Lower leg skin (tissue), 4 donors: ENCODE data around the gene ZFYVE21. TPM values are rescaled to one million over a fixed set of nuclear protein-coding genes. Genes with fewer than 3 reads are reported as not detected.

Source experiments
- DNase-seq, 2 donors: peaks; one replicate each; pipeline ENCODE4 v3.0.0-alpha.2; 2019; ENCODE audit warnings: low spot score in 2 of 2
- H3K4me3 ChIP-seq: fragments of 200-600 bp; sonication (generic); 2 replicates; pipeline ENCODE4 v1.5.1; 2017; ENCODE audit warnings: mild to moderate bottlenecking, low read depth; ENCODE audit not compliant: poor library complexity, severe bottlenecking
- CTCF ChIP-seq, 3 donors: fragments of 450-650 bp; IDR thresholded peaks; one replicate each; pipeline ENCODE4 v1.5.1; 2016; ENCODE audit warnings: antibody characterized with exemption in 3 of 3, mild to moderate bottlenecking in 3 of 3, moderate library complexity in 2 of 3
- POLR2A ChIP-seq, 2 donors: fragments of 450-650 bp; IDR thresholded peaks; one replicate each; pipeline ENCODE4 v1.6.1; 2016 to 2017; ENCODE audit warnings: antibody characterized with exemption in 2 of 2, mild to moderate bottlenecking in 1 of 2, moderate library complexity in 1 of 2
- WGBS, 2 donors: methylation state at CpG; one replicate each; pipeline ENCODE4 v1.1.5; 2018; 5-methylcytosine and 5-hydroxymethylcytosine counted together
- intact Hi-C: fragments of 100-400 bp; cut with DNase I; formaldehyde crosslinking; loops from one replicate; pipeline ENCODE4 v1.15.0; 2023; ENCODE audit warnings: low total_unique reads
- total RNA-seq, 4 donors: library from RNA; depleted of rRNA; stranded (reverse); fragments of >200 nt; gene quantifications; one replicate each; pipeline ENCODE4 v1.1.0, GENCODE V29; 2016

Gene ZFYVE21
- total RNA-seq, 4 donors from 2014 or later: 133 to 269 (median 154) TPM

- H3K4me3 ChIP-seq: no peak overlapping the region
- WGBS, 2 donors: 58 to 77% methylated on average over 1 of the region's 1 CpG
- intact Hi-C loops: no loop called here
- TF ChIP-seq CTCF (IDR thresholded peaks at IDR 0.05): no peak
- no peak for TF ChIP-seq POLR2A (IDR thresholded peaks at IDR 0.05)
- no peak for DNase-seq
These were observed 46.4 kb downstream of the ZFYVE21 start for GRCh38 chr14:103762036-103762435.

- 85 to 88% methylated on average over 13 of the region's 13 CpGs for WGBS, 2 donors
- DNase-seq: no peak
- intact Hi-C loops: no loop called here
- no peak overlapping the region for H3K4me3 ChIP-seq
- TF ChIP-seq POLR2A (IDR thresholded peaks at IDR 0.05) (no peak), CTCF (IDR thresholded peaks at IDR 0.05) (no peak)
These were observed 46.9 kb downstream of the ZFYVE21 start for GRCh38 chr14:103762541-103762940.

GRCh38 chr14:103763730-103764488 lies 48.3 kb downstream of the ZFYVE21 start:
- no peak for DNase-seq
- intact Hi-C loops: no loop called here
- 93 to 95% methylated on average over 5 of the region's 5 CpGs for WGBS, 2 donors
- H3K4me3 ChIP-seq: no peak overlapping the region
- no peak for TF ChIP-seq CTCF (IDR thresholded peaks at IDR 0.05)
- TF ChIP-seq POLR2A (IDR thresholded peaks at IDR 0.05): no peak

GRCh38 chr14:103765526-103765925 lies 49.9 kb downstream of the ZFYVE21 start:
- TF ChIP-seq CTCF (IDR thresholded peaks at IDR 0.05) (no peak), POLR2A (IDR thresholded peaks at IDR 0.05) (no peak)
- 68 to 84% methylated on average over 3 of the region's 3 CpGs for WGBS, 2 donors
- intact Hi-C loops: no loop called here

GRCh38 chr14:103767336-103767894 lies 51.8 kb downstream of the ZFYVE21 start:
- WGBS, 2 donors: 90% methylated on average over 4 of the region's 4 CpGs
- H3K4me3 ChIP-seq: no peak overlapping the region
- intact Hi-C loops: no loop called here
- TF ChIP-seq POLR2A (IDR thresholded peaks at IDR 0.05) (no peak), CTCF (IDR thresholded peaks at IDR 0.05) (no peak)
- no peak for DNase-seq

More at GRCh38 chr14:103765526-103765925, 49.9 kb downstream of the ZFYVE21 start:
- no peak for DNase-seq
- H3K4me3 ChIP-seq: no peak overlapping the region
